Right ventricle myocardium superior (tissue), 1 donor: ENCODE results near the gene PRG2. TPM values are rescaled to one million over a fixed set of nuclear protein-coding genes. Genes with fewer than 3 reads are reported as not detected.
"Not testable (repeated sequence)": the region's sequence is repeated elsewhere in the genome, so short reads cannot be mapped to it uniquely, and the experiment has no call there.

Experiments used
- ATAC-seq: fragments of 200-7000 bp; cut with Tn5 transposase; one replicate; pipeline ENCODE4 v1.9.1; 2020; ENCODE audit warnings: mild to moderate bottlenecking; ENCODE audit not compliant: poor library complexity
- DNase-seq: peaks from one replicate; pipeline ENCODE4 v3.0.0-alpha.2; 2020
- intact Hi-C: fragments of 100-400 bp; cut with DNase I; formaldehyde crosslinking; loops from one replicate; pipeline ENCODE4 v1.11.2; 2022
- total RNA-seq: library from RNA; stranded (reverse); fragmentation: NEBNext Ultra II Directional; extraction: Animal tissue kit (Norgen Biotek cat#: 25700); gene quantifications from one replicate; pipeline ENCODE4 v1.2.1, GENCODE V29; 2021
- donor health status: DM: no; HTN: yes; CAD: no; lungs with severe emphysema.

The PRG2 gene
- total RNA-seq, 1 donor from 2014 or later: not detected

DNA sequence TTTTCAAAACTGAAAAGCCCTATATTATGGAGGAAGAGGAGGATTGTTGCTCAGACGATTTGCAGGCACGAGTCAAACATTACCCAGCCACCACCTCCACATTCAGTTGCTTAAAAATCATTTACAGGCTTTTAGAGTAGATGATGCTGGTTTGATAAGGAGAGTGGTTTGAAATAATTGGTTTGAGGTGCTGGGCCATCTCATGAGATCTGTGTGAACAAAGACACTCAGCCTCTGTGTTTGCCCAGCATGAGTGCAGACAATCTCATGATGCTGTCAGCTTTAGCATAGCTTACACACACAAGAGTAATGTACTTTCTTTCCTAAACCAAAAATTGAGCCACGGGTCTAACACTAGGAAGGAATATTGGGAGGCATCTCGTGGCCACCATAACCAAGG lies 32.2 kb upstream of the PRG2 start:
- ATAC-seq (no peak), DNase-seq (no peak)
- intact Hi-C loops: no loop called here

DNA sequence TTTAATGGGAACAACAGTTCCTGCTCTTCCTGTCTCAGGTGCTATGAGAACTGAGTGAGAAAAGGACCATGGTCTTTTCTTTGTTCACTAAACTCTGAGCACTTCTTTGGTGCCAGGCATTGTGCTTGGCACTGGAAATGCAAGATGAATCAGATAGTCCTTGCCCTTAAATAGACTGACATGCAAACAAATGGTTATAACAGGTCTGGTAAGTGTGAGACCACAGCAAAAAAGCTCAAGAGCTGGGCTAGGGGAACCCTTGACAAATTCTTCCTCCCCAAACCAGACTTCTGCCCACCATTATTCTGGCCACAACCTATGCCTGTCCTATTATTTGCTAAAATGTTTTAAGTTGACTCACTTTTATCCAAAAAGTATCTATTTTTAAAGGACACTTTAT lies 31.4 kb upstream of the PRG2 start:
- DNase-seq (no peak), ATAC-seq (no peak)
- intact Hi-C loops: no loop called here

DNA sequence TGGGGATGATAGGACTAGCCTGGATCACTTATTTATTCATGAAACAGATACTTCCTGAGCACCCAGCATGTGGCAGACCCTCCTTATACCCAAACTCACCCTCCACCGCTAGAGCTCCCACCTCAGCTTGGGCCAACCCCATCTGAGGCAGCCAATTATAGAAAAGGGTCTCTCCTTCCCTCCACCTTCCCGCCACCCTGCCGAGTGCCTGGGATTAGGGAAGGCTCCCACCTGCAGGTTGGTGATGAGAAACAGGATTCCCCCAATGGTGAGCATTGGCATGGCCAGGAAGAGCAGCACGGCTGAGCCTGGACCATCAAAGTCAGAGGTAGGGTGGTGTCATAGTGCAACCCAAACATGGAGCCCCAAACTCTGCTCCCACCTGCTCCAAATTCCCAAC lies 30.6 kb upstream of the PRG2 start:
- DNase-seq (no peak), ATAC-seq (no peak)
- intact Hi-C loops: no loop called here

DNA sequence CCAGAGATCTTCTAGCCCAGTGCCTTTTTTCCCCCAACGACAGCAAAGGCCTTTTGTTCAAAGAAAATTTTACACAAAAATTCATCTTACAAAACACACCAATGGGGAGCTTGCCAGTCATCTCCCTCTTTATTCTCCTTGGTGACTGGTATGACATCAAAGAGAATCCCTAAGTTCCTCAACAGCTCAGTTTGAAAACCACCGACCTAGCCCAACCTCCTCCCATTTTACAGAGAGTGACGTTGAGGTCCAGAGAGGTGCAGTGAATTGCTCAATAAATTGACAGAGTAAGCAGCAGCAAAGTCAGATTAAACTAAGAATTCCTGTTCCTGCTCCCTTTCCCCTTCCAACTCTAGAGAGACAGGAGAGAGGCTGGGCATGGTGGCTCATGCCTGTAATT lies 28.7 kb upstream of the PRG2 start:
- no peak for DNase-seq
- no peak for ATAC-seq
- intact Hi-C loops: no loop called here

DNA sequence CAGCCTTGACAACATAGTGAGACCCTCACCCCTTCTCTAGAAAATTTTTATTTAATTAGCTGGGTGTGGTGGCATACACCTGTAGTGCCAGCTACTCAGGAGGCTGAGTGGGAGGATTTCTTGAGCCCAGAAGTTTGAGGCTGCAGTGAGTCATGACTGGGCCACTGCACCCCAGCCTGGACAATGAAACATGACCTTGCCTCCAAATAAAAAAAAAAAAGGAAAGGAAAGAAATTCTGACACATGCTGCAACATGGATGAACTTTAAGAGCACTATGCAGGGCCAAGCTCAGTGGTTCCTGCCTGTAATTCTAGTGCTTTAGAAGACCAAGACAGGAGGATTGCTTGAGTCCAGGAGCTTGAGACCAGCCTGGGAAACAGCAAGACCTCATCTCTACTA lies 27.7 kb upstream of the PRG2 start:
- DNase-seq (no peak), ATAC-seq (no peak)
- intact Hi-C loops: no loop called here

DNA sequence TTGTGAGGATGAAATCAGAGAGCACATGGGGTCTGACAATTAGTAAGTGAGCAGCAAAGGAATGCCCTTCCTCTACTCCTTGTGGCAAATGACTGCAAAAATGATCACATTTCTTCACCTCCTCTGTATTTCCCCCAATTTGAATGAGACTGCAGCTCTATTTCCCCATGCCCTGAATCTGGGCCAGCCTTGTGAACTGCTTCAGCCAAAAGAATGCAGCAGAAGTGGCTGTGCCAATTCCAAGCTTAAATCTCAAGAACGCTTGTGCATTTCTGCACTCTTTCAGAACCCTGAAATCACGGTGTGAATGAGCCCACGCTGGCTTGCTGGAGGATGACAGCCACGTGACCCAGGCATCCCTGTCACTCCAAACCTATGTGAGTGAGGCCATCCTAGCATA lies 26.6 kb upstream of the PRG2 start:
- intact Hi-C loops: no loop called here
- DNase-seq (no peak), ATAC-seq (no peak)

DNA sequence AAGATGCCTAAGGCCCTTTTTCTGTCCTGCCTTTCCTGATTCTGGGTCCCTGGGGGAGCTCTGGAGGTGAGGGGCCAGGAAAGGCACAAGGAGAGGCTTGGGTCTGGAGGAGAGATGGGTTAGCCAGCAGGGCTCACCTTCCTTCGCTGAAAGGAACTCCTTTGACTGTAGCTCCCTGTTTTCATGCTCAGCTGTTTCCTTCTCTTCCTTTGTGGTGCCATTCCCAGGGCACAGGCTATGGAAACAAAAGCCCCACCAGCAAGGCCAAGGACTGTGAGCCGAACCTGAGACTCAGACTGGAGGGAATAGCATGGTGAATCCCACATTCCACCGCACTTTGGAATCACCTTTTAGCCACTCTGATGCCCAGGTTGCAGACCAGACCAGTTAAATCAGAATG lies 26.0 kb upstream of the PRG2 start:
- ATAC-seq (no peak), DNase-seq (no peak)
- intact Hi-C loops: no loop called here

DNA sequence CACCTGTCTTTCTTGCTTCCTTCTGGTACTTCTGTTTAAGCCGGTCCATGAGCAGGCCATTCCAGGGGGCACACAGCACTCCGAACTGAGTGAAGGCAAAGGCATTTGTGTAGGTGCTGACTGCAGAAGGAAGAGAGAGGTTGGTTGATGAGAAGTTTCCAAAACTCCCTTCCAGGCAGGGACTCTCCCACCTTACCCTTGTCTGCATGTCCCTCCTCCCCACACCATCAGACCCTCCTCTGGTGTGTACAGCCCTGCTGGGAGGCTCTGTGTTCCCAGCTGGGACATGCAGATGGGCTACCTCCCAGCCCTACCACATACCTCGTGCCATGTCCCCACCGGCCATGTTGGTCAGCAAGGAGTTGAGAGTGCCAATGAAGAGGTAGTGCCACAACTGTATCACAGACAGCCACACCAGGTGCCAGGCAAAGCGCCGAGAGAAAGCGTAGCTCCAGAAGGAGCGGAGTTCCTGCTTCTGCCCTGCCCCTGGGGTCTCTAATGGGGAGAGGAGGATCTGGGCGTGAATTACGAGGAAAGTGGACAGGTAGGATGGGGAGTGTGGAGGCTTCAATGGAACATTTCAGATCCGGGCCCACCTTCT lies 24.3 kb upstream of the PRG2 start:
- ATAC-seq: no peak
- no peak for DNase-seq
- intact Hi-C loops: no loop called here

DNA sequence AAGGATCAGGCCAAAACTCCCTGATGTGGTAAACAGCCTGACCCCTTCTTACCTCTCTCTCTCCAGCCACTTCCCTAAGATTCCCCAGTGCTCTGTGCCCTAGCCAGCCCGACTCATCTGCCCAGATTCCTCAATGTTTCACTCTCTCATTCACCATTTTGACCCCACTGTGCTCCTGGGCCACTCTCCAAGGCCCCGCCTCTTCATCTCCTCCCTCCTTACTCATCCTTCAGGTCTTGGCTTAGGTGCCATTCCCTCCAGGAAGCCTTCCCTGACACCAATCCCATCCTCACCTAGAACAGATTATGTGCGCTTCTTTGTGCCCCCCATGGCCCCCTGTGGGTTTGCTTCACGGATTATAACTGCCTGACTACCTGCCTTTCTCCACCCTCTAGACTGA lies 23.2 kb upstream of the PRG2 start:
- DNase-seq (no peak), ATAC-seq (no peak)
- intact Hi-C loops: no loop called here

DNA sequence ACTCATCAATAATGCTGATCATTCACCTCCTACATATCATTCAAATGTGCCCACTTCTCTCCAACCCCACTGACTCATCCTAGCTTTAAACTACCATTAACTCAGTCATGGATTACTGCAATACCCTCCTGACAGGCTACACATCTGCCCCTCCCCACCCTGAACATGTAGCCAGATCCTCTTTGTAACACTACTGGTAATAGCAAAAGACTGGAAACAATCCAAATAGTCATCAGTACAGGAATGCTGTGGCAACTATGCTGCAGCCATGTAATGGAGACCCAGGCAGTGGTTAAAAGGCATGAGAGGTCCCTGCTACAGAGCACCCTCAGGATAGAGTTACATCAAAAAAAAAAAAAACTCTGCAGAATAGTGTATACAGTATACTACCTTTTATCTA lies 19.8 kb upstream of the PRG2 start:
- intact Hi-C loops: no loop called here
- ATAC-seq: no peak
- no peak for DNase-seq

DNA sequence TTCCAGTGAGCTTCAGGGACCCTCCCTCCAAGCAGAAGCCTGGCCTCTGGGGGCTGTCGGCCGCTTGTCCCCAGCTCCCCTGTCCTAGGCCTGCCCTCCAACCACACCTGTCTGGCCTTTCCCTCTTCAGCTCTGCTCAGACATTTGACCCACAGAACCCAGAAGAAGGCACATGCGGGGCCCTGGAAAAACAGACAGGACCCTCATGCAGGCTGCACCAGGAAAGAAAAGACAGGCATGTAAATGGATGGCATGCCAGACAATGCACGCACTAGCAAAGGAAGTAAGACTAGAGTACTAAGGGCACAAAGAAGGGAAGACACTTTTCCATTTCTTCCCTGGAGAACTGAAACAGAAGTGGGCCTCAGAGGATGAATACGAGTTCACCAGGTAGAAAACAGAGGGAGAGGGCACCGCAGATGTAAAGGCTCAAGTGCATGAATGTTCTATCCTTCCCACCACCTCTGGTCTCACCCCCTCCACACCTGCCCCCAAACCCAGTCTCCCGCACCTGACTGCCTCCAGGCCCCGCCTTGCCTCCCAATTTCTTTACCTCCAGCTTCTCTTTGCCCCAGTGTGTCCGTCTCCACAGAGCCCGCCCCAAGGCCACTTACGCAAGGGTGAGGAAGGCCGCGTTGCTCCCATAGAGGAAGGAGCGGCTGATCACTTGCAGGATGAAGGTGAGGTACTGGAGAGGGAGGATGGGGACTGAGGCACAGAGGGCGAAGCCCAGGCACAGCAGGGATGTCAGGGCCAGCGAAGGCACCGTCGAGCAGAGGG lies 19.1 kb upstream of the PRG2 start:
- no peak for DNase-seq
- ATAC-seq: no peak
- intact Hi-C loops: no loop called here

DNA sequence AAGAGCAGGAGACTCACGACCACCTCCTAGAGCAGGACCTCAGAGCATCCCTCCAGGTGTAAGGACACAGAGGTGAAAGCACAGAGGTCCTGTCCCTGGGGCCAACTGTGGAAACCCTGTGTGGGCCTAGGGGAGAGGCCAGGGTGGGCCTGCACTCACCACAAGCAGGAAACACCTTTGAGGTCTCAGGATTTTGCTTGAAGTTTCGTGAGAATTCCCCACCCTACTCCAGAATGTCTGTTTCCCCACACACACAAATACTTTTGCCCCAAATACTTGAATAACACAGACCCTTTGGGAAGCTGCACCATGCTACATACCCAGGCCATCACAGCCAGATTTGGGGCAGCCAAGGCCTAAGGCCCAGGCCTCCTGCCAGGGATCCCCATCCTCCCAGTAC lies 18.3 kb upstream of the PRG2 start:
- DNase-seq (no peak), ATAC-seq (no peak)
- intact Hi-C loops: no loop called here

DNA sequence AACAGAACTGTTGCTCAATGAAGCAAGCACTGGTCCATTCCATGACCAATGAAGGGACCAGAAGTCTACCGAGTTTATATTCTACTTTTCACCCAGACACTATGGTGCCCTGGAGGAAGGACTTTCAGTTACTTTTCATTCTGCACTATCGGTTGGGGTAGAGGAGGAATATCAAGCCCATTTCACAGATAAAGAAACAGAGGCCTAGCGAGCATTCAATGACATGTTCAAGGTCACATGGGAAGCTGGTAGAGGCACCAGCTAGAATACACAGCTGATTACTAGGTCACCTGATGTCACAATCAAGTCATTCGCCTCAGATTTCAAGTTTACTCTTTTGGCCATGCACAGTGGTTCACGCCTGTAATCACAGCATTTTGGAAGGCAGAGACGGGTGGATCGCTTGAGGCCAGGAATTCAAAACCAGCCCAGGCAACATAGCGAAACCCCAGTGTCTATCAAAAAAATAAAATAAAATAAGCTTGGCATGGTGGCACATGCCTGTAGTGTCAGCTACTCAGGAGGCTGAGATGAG lies 17.6 kb upstream of the PRG2 start:
- DNase-seq (no peak), ATAC-seq (no peak)
- intact Hi-C loops: no loop called here

DNA sequence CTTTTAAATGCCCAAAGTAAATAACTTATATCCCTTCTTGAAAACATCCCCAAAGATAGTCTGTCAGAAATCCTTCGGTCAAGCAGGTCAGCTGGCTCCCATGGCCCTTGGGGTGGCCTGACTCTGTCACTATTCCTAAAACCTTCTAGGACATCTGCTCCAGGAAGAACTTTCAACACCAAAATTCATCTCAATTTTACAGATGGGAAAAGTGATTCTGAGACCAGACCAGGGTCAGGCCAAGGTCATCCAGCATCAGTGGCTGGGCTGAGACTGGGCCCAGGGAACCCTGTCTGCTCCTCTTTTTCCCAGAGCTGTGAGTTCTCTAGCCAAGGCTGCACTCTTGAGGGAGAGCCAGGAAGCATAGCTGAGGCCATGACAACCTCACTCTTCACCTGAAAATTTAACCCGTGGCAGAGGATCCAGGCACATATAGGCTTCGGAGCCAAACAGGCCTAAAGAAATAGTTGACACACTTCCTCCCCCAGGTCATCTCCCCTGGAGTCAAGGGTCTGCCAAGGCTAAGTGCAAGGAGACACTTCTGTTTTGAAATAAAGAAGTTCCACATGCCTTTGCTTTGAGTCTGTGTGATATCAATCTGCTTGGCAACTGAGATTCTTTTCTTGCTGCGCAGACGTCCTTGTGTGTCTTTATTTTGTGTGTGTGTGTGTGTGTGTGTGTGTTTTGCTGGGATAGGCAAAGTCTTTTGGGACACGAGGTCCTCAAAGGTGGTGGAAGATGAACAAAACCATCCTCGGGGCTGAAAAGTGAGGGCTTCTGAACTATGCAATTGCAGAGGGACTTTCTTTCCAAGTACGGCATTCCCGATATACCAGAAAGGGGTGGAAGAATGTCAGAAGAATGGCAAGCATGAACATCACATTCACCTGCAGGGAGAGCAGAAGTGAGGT lies 16.8 kb upstream of the PRG2 start:
- peak; percentile 44 for DNase-seq
- intact Hi-C loops: no loop called here
- peak; percentile 70 for ATAC-seq

DNA sequence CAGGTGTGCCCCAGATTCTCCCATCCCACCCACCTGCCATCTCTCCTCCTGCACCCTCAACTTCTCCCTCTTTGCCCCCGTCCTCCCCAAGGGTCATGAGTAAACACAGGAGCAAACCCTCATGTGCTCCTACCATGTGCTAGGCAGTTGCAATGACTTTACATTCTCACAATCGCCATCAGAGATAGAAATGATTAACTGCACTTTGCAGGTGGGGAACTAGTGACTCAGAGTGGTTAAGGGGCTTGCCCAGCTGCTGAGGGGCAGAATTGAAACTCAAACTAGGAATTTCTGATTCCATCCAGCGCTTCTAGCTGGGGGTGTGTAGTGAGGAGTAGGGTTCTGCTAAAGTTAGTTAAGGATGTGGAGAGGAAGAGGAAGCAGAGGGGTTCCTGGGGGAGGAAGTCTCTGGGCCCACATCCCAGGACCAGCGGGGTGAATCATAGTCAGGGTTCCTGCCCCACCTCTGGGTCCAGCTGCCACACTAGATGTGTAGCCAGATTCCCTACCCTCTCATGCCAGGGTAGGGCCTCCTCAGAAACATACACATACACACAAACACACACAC lies 16.0 kb upstream of the PRG2 start:
- intact Hi-C loops: no loop called here

DNA sequence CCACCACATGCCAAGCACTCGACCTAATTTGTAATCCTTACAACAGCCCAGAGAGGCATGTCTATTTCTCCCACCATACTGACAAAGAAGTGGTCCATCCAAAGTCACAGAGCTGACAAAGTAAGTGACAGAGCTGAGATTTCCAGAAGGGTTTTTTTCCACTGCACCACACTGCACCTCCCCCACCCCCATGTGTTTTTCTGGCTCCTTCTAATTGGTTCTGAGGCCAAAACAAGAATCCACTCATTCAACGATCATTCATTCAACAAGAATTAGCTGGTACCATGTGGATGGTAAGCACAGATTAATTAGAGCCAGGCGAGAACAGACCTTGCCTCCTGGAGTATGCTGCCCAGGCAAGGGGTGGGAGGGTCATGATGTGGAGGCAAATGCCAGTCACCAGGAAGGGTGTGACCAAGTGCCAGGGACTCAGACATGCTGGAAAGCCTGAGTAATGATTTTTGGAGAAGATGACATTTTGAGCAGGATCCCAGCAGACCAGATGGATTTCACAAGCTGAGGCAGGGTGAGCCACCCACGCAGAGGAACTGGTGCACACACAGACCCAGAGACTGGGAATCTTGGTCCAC lies 14.9 kb upstream of the PRG2 start:
- DNase-seq: no peak
- peak; percentile 19 for ATAC-seq
- intact Hi-C loops: no loop called here

More for the DNA sequence above, 16.0 kb upstream of the PRG2 start:
- ATAC-seq: peak; percentile 65
- peak; percentile 56 for DNase-seq

DNA sequence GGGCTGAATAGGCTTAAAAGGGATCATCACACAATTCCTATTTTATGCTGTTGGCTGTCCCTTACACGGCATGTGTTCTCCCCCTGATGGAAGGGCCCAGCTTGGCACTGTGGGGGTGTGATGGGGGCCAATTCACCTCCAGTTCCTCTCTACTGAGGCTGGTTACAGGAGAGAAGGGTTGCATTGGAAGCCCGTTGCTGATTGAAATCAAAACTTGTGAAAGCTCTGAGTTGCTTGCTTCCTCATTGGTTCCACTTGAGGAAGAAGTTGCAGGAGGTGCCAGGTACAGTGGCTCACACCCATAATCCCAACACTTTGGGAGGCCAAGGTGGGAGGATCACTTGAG lies 13.3 kb upstream of the PRG2 start:
- DNase-seq: no peak
- intact Hi-C loops: no loop called here
- no peak for ATAC-seq

DNA sequence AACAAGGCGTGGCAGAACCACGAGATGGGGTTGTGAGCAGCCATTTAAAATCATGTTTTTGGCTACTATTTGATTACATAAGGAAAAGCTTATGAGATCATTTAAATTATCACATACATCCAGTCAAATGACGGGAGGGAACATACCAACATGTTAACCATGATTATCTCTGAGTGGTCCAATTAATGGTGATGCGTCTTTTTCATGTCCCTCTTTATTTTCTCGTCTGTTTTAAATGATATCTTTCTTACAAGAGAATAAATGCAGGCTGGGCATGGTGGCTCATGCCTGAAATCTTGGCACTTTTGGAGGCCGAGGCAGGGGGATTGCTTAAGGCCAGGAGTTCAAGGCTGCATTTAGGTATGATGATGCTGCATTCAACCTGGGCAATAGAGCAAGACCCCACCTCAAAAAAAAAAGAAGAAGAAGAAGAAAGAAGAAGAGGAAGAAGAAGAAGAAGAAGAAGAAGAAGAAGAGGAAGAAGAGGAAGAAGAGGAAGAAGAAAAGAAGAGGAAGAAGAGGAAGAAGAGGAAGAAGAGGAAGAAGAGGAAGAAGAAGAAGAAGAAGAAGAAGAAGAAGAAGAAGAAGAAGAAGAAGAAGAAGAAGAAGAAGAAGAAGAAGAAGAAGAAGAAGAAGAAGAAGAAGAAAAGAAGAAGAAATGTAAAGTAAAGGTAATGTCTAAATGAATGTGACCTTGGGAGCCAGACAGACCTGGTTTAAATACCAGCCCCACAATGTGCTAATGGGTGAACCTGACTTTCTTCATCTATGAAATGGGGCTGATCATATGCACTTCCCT lies 12.8 kb upstream of the PRG2 start:
- ATAC-seq, DNase-seq, intact Hi-C loops: not testable (repeated sequence)
